ENCODE results near the gene CPEB3.
"Not testable (repeated sequence)": the region's sequence is repeated elsewhere in the genome, so short reads cannot be mapped to it uniquely, and the experiment has no call there.

- not testable (repeated sequence) for TF ChIP-seq EZH2 (IDR thresholded peaks at IDR 0.05; ENCODE audit: borderline replicate concordance, low read length); CTCF (IDR thresholded peaks at IDR 0.05; ENCODE audit: low read length)
Observed at GRCh38 chr10:92114917-92115316, 176.0 kb downstream of the CPEB3 start.
